ENCODE measurements around the gene SORCS1.

DNA sequence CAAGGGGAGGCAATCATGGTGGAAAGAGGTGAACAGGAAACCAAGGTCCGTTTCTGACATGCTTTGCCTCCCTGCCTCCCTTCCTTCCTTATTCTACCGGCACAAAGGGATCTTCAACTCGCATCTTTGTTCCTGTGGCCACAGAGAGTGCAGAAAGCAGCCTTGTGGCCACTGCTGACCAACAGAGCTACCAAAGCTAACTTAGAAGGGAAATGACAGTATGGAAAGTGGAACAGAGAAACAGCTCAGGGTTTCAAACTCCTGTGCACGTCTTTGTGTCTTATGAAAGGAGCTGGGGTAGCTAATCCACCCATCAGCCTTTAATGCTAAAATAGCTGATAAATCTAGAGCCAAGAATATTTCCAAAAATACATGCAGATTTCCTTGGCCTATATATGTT, 588.0 kb downstream of the SORCS1 start:
- TF ChIP-seq, protein P1, sequence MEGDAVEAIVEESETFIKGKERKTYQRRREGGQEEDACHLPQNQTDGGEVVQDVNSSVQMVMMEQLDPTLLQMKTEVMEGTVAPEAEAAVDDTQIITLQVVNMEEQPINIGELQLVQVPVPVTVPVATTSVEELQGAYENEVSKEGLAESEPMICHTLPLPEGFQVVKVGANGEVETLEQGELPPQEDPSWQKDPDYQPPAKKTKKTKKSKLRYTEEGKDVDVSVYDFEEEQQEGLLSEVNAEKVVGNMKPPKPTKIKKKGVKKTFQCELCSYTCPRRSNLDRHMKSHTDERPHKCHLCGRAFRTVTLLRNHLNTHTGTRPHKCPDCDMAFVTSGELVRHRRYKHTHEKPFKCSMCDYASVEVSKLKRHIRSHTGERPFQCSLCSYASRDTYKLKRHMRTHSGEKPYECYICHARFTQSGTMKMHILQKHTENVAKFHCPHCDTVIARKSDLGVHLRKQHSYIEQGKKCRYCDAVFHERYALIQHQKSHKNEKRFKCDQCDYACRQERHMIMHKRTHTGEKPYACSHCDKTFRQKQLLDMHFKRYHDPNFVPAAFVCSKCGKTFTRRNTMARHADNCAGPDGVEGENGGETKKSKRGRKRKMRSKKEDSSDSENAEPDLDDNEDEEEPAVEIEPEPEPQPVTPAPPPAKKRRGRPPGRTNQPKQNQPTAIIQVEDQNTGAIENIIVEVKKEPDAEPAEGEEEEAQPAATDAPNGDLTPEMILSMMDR (IDR thresholded peaks at IDR 0.05; ENCODE audit: low read length) = no peak
- TF ChIP-seq EZH2 (IDR thresholded peaks at IDR 0.05; ENCODE audit: borderline replicate concordance, low read length) = no peak
